H4 (cell line): ENCODE measurements around the gene CILP2. TPM values are rescaled to one million over a fixed set of nuclear protein-coding genes. Genes with fewer than 3 reads are reported as not detected.

Source experiments
- DNase-seq: peaks from one replicate; pipeline ENCODE4 v3.0.0-alpha.2; 2015; ENCODE audit warnings: low spot score
- total RNA-seq: library from RNA; depleted of rRNA; stranded (reverse); fragments of >200 nt; shearing (Covaris generic); gene quantifications from 2 replicates; pipeline ENCODE4 v1.2.3, GENCODE V29; 2014

The CILP2 gene
- total RNA-seq, 1 experiment from 2014 or later, result 0.08 TPM

DNA sequence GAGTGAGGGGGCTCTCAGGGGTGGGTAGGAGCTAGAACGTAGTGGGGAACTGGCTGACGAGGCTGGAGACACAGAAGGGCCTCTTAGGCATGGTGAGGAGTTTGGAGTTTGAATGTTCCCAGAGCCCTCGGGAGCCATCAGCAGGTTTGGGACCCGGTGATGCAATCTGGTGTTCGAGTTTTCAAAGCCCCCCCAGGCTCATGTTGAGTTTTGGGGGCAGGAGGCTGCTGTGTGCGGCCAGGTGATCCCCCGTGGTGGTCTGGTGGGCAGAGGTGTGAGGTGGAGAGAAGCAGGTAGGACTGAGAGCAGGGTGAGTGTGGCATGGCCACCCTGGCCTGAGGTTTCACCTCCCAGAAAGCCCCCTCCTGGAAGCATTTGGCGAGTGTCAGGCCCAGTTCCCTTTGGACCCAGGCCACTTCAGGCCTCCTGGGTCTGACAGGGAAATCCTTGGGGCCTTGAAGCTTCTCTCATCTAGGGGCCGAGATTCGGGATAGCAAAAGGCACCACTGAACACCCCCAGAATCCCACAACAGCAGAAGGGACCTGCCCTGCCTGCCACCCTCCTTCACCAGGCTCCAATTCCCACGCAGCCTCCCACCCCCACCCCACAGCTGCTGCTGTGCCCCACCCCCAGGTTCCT, 8.2 kb upstream of the CILP2 start:
- no peak for DNase-seq

DNA sequence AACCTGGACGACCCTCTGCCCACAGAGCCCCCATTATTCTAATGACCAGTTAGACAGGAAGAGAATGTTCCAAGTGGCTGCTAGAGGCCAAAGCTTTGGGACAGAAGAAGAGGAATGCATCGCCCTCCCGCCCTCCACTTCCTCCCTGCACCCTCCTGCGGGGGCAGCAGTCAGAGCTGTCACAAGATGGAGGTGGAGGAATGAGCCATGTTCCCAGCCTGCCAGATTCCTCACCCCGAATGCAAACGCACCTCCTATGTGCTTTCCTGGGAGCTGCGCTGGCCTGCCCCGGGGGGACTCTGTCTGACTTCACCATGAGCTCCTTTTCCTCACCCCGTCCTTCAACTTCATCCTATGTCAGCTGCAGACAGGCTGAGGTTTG, 7.7 kb upstream of the CILP2 start:
- DNase-seq, result no peak

DNA sequence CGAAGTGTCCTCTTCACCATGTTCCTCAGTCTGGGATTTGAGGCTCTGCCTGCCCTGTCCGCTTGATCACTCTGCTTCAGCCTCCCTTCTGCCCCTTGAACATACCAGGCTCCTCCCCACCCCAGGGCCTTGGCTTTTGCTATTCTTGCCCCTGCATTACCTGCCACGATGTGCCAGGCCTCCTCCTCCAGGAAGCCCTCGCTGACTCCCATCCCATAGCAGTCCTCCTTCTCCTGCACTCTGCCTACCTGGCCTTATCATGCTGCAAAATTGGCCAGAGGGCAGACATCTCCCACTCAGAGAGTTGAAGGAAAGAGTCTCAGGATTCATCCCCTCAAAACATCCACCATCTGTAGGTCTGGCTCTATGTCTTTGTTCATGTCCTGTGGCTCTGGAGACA, 7.2 kb upstream of the CILP2 start:
- no peak for DNase-seq

DNA sequence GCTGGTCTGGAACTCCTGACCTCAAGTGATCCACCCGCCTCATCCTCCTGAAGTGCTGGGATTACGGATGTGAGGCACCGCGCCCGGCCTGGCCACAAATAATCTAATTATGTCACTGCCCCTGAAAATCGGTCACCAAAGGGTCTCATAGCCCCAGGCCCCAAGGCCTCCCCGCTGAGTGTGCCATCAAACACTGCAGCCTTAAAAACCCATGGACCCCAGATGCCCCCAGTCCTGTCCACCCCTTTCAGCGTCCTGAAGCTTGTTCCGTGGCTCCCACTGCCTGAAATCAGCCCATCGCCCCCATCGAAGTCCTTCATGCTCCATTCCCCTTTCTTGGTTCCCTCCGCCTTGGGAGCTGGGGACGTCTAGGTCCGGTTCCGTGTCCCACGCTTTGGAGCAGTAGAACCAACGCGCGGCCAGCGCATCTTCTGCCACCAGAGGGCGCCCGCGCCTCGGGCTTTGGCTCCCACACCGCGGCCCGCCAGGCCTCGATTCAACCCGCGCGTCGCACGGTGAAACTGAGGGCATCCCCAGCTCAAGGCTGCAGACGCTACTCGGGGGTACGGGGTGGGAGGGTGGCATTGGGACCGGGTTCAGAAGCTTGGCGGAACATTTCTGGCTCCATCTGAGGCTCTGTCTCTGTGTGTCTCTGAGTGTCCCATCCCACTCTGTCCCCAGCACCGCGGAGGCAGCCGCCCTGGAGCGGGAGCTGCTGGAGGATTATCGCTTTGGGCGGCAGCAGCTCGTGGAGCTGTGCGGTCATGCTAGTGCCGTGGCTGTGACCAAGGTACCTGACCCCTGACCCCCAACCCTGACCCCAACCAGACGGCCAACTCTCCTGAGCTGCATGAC, 5.9 kb upstream of the CILP2 start:
- no peak for DNase-seq

DNA sequence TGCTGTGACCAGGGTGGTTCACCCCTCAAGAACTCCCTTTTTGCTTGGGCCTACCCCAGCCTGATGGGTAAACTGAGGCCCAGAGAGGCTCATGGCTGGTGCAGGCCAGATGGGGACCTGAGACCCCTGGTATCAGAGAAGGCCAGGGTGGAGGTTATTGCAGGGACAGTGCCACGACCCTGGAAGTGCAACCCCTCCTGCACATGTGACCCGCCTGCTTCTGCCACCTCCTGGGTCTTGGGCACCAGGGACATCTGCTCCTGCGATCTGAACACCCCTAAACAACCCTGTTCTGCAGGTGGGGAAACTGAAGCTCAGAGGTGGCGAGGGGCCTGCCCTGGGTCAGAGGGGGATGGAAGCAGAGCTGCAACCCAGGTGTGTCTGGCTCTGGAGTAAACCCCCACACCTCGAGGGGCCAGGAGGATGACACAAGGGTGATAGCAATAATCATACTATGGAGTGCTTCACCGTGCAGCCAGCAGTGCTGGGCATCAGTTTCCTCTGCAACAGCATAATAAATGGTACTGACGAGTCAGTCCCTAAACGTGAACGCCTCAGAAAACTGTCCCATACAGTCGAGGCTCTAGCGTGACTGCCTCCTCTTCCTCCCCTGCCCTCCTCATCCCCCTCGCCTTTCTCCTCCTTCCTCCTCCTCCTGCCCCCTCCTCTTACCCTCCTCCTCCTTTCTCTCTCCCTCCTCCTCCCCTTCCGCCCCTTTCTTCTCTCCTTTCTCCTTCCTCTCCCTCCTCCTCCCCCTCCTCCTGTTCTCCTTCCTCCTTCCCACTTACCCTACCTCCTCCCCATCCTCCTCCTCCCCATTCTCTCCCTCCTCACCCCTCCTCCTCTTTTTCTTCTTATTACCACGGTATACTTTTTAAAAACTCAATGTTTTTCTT, 5.0 kb upstream of the CILP2 start:
- DNase-seq, result no peak

DNA sequence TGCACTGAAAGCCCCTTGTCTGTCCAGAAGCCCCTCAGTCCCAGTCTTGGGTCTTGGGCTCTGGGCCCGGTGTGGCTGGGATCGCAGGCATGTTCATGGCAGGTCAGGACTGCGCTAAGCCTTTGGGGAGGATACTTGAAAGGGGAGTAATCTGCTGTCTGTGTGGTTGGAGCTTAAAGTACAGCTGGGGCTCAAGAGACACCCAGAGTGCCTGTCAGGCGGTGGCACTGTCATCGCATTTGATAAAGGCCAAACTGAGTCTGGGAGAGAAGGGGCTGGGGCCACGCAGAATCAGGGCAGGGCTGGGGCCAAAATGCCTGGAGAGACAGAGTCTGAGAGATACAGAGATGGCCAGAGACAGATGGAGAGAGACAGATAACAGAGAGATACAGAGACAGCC, 4.2 kb upstream of the CILP2 start:
- no peak for DNase-seq

DNA sequence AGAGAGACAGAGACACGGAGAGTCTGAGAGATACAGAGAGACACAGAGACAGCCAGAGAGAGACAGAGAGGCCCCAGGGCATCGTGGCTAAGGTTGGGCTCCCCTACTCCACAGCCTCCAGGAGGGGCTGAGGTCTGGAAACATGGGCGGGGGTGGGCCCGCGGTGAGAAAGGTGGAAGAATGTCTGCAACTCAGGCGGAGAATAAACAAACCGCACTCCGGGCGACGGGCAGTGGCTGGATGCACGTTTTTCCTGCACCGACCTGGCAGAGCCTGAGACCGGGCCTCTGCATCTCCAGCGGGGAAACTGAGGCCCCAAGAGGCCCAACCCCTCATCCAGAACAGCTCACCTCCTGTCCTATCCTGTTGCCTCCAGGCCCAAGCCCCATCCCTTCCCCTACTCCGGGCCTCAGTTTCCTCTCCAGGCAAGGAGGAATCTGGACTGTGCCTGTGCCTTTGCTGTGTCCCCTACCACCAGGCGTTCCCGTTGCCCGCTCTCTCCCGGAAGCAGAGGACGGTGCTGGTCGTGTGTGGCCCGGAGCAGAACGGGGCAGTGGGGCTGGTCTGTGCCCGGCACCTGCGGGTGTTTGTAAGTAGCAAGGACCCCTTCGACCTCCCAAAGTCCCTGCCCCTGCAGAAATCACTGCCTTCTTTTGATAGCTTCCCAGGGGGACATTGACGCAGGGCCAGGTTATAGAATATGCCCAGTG, 3.4 kb upstream of the CILP2 start:
- no peak for DNase-seq

DNA sequence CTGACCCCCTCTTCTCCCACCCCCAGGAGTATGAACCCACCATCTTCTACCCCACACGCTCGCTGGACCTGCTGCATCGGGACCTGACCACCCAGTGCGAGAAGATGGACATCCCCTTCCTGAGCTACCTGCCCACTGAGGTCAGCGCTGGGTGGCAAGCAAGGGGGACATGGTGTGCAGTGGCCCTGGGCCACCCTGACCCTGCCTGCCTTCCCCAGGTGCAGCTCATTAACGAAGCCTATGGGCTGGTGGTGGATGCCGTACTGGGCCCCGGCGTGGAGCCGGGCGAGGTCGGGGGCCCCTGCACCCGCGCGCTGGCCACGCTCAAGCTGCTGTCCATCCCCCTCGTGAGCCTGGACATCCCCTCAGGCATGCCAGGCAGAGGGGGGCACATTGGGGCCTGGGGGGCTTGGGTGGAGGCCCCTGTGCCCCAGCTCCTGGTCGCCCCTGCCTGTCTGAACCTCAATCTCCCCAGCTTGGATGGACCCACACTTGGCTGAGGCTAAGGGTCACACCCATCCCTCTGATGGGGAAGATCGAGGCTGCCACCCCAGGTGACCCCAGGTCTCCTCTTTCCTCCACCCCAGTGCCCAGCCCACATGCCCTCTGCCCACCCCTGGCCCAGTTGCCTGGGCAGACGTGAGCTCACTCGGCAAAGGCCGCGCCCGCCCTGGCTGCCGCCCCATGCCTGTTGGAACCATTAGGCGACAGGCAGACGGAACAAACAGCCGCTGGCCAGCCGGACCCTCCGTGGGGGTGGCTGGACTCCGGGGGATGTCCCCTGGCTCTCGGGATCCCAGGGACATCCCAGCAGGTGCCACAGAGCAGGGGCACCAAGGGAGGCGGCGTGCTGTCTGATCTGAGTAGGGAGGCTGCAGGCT, 2.5 kb upstream of the CILP2 start:
- no peak for DNase-seq

DNA sequence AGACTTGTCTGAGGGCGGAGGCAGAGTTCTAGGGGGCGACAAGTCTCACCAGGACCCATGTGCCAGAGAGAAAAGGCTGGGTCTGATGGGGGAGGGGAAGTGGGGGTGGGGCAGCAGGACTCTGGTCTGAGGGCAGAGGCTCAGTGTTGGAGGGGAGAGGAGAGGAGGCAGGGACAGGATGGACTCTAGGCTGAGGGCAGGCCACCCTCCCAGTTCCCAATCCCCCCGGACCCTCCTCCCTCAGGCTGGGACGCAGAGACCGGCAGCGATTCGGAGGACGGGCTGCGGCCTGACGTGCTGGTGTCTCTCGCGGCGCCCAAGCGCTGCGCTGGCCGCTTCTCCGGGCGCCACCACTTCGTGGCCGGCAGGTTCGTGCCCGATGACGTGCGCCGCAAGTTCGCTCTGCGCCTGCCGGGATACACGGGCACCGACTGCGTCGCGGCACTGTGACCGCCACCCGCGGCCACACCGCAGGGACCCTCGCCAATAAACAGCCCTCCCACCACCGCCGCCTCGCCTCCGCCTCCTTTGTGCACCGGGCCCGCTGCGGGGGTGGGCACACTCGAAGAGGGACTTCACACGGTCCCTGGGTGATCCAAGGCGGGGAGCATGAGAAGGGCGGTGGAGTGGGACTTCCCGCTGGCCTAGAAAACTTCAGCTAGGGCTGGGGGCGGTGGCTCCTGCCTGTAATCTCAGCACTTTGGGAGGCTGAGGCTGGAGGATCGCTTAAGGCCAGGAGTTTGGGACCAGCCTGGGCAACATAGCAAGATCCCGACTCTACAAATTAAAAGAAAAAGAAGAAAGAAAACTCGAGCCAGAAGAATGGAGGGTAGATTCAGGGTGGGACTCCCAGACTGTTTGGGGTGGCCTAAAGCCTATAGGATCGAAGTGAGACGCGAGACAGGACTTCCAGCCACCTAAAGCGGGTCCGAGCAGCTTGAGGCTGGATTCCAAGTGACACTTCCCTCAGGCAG, 703 bp upstream of the CILP2 start:
- no peak for DNase-seq

DNA sequence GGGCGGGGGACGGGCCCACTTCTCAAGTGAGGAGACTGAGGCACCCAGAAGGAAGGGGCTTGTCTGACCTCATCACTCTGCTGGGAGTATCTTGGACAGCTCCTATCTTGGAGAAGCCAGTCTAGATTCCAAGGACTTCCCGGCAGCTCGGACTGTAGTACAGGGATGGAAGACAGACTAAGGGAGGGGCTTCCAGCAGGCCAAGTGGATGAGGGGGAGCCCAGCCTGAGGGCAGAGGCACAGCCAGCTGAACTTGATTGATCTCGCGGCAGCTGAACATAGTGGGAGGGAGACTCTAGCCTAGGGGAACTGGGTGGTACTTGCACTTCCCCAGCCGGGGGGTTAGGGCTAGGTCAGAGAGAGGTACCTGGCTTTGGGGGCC, 711 bp downstream of the CILP2 start:
- no peak for DNase-seq

DNA sequence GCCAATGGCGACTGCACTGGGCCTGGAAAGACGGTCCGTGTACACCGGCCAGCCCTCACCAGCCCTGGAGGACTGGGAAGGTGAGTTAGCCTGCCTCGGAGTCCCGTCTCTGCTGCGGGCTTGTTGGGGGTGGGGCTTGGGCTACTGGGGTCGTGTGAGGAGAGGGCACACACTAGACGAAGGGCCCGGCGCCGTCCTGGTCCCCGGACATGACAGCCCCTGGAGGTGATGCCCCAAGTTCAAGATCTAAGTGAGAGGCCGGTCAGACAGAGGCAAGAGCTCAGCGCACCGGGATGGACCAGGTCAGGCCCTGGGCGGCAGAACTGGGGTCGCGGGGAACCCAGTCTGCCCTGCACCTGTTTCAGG, 1.6 kb downstream of the CILP2 start:
- no peak for DNase-seq

DNA sequence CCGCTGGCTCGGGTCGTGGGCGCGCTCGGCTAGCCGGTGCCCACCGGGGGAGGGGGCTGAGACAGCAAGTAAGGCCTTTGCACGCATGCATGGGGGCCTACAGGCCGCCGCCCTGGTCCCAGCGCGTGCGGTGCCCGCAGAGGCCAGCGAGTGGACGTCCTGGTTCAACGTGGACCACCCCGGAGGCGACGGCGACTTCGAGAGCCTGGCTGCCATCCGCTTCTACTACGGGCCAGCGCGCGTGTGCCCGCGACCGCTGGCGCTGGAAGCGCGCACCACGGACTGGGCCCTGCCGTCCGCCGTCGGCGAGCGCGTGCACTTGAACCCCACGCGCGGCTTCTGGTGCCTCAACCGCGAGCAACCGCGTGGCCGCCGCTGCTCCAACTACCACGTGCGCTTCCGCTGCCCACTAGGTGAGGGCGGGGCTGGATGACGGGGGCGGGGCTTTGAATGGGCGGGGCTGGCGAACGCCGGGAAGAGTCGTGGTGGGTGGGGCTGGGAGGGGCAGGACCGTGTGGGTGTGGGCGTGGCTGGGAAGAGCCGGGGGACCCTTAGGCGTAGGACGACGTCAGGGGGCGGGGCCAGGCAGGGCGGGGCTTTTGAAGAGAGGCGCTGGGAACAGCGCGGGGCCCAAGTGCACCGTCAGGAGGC, 2.1 kb downstream of the CILP2 start:
- no peak for DNase-seq

DNA sequence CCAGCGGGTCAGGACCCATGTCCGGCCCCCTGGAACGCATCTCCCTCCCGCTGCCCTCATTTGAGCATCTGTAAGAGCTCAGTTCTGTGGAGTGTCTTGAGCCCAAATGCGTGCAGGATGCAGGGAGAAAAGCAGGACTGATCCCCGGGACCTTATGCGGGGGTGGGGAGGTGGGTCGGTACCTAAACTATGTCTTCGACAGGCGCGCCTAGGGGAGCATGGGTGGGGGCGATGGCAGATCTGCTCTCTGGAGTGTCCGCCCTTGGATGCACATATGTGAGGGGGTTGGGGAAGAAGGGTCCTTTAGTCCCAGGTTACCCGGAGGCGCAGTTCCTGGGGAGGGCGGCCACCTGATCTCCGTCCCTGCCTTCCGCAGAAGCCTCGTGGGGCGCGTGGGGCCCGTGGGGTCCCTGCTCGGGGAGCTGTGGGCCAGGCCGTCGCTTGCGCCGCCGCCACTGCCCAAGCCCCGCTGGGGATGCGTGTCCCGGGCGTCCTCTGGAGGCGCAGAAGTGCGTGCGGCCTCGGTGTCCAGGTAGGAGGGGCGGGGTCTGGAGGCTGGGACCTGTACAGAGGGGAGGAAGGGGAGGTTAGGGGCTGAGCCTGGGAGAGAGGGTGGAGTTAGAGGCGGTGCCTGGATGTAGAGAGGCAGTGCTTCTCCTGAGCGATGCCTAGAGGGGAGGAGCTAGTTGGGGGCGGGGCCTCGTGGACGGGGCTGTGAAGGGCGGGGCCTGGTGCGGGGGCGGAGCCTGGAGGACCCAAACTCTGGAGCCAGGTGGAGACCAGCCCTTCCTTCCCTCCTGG, 2.9 kb downstream of the CILP2 start:
- no peak for DNase-seq

DNA sequence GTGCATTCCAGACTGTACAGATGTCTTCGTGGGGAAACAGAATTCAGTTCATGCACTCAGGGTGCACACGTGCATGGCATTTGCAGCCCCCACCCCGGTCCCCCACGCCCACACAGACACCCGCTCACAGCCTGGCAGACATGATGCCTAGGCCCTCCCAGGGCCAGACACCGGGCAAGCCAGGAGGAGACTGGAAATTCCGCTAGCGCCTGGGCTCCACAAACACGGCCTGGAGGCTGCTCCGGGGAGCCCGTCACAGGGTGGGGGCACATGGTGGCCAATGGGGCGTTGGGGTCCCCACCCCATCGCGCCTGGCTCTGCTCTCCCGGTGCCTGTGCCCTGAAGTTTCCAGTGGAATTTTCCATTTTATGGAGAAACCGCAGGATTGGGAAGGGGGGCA, 3.6 kb downstream of the CILP2 start:
- DNase-seq, result no peak

DNA sequence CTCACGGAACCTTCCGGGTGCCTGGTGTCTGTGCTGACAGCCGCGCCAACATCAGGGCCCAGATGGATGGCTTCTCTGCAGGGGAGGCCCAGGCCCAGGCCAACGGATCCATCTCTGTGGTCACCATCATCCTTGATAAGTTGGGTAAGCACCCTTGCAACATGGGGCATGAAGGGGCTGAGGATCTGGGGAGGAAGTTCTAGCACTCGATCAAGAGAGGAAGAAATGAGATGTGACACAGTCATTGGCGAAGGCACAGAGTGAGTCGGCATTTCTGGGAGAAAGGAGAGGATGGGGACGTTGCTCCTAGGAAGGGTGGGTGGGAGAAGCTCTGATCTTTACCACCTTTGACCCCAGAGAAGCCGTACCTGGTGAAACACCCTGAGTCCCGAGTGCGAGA, 4.4 kb downstream of the CILP2 start:
- DNase-seq, result no peak

DNA sequence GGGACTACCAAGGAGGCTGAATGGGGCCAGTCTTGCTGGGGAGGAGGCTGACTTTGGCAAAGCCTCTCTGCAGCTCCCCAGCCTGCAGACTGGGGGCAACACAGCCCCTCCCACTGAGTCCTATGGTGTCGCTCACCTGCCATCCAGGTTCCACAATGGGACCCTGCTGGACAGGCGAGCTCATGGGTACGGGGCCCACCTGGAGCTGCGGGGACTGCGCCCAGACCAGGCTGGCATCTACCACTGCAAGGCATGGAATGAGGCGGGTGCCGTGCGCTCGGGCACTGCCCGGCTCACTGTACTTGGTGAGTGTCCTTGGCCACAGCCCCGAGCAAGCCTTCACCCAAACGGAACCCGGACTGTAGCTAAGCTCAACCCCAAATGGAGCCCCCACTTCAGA, 5.0 kb downstream of the CILP2 start:
- DNase-seq, result no peak

DNA sequence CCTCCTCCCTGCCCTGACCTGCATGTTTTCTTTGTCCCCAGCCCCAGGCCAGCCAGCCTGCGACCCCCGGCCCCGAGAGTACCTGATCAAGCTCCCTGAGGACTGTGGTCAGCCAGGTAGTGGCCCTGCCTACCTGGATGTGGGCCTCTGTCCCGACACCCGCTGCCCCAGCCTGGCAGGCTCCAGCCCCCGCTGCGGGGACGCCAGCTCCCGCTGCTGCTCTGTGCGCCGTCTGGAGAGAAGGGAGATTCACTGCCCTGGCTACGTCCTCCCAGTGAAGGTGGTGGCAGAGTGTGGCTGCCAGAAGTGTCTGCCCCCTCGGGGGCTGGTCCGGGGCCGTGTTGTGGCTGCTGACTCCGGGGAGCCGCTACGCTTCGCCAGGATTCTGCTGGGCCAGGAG, 5.6 kb downstream of the CILP2 start:
- DNase-seq, result no peak

DNA sequence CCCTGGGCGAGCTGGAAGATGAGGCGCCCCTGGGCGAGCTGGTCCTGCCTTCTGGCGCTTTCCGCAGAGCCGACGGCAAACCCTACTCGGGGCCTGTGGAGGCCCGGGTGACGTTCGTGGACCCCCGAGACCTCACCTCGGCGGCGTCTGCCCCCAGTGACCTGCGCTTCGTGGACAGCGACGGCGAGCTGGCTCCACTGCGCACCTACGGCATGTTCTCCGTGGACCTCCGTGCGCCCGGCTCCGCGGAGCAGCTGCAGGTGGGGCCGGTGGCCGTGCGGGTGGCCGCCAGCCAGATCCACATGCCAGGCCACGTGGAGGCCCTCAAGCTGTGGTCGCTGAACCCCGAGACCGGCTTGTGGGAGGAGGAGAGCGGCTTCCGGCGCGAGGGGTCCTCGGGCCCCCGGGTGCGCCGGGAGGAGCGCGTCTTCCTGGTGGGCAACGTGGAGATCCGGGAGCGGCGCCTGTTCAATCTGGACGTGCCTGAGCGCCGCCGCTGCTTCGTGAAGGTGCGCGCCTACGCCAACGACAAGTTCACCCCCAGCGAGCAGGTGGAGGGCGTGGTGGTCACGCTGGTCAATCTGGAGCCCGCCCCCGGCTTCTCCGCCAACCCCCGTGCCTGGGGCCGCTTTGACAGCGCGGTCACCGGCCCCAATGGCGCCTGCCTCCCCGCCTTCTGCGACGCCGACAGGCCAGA, 6.3 kb downstream of the CILP2 start:
- no peak for DNase-seq
